Measurements from ENCODE around the gene PARL.

Gene PARL

GRCh38 chr3:183912895-183913579, 28.4 kb upstream of the PARL start:
- no peak overlapping the region for H3K4me3 ChIP-seq (ENCODE audit: low read length)
- DNase-seq (ENCODE audit: low read depth), result no peak
- no peak for TF ChIP-seq CTCF (conservative IDR thresholded peaks at IDR 0.05; ENCODE audit: low read depth, low read length)

GRCh38 chr3:183911763-183912506, 27.3 kb upstream of the PARL start:
- no peak for TF ChIP-seq CTCF (conservative IDR thresholded peaks at IDR 0.05; ENCODE audit: low read depth, low read length)
- H3K4me3 ChIP-seq (ENCODE audit: low read length), result no peak overlapping the region
- no peak for DNase-seq (ENCODE audit: low read depth)

GRCh38 chr3:183911087-183911486, 26.4 kb upstream of the PARL start:
- no peak for TF ChIP-seq CTCF (conservative IDR thresholded peaks at IDR 0.05; ENCODE audit: low read depth, low read length)
- H3K4me3 ChIP-seq (ENCODE audit: low read length), result no peak overlapping the region
- DNase-seq (ENCODE audit: low read depth), result no peak

GRCh38 chr3:183909030-183909600, 24.4 kb upstream of the PARL start:
- no peak for DNase-seq (ENCODE audit: low read depth)
- TF ChIP-seq CTCF (conservative IDR thresholded peaks at IDR 0.05; ENCODE audit: low read depth, low read length), result no peak
- H3K4me3 ChIP-seq (ENCODE audit: low read length), result no peak overlapping the region

GRCh38 chr3:183907911-183908331, 23.2 kb upstream of the PARL start:
- TF ChIP-seq CTCF (conservative IDR thresholded peaks at IDR 0.05; ENCODE audit: low read depth, low read length), result no peak
- no peak overlapping the region for H3K4me3 ChIP-seq (ENCODE audit: low read length)
- no peak for DNase-seq (ENCODE audit: low read depth)

- no peak overlapping the region for H3K4me3 ChIP-seq (ENCODE audit: low read length)
- DNase-seq (ENCODE audit: low read depth), result no peak
- TF ChIP-seq CTCF (conservative IDR thresholded peaks at IDR 0.05; ENCODE audit: low read depth, low read length), result no peak
These were observed 22.5 kb upstream of the PARL start for GRCh38 chr3:183907176-183907575.
